Measurements from ENCODE around the gene MYO9A. TPM values are rescaled to one million over a fixed set of nuclear protein-coding genes. Genes with fewer than 3 reads are reported as not detected.

Gene MYO9A
- total RNA-seq: 10 to 100 TPM; 50.8 to 68.3 (median 59.5) TPM

- TF ChIP-seq POLR2A (IDR thresholded peaks at IDR 0.05) (no peak), CTCF (IDR thresholded peaks at IDR 0.05) (no peak)
- H3K4me3 ChIP-seq (ENCODE audit: low read depth, poor library complexity, severe bottlenecking): peak within 1 kb of the TSS; percentile 76
- WGBS, 2 donors: 1% methylated on average over 40 to 47 of the region's 69 CpGs
- DNase-seq (ENCODE audit: low spot score in 2 of 2): peak; percentile 97 to 100
- intact Hi-C loops (cut with DNase I; ENCODE audit: low total_unique reads): no loop called here
These were observed at the start of gene MYO9A, which contains the start of gene SENP8 for GRCh38 chr15:72118017-72118978. TSS of gene MYO9A (minus strand) at chr15:72118150. CDS start at chr15:72046563, 71,587 bp downstream. TSS of gene SENP8 (plus strand) at chr15:72118403. CDS start at chr15:72139624, 21,221 bp downstream.

- WGBS, 2 donors: 84 to 88% methylated on average over 6 of the region's 6 CpGs
- TF ChIP-seq CTCF (IDR thresholded peaks at IDR 0.05) (no peak), POLR2A (IDR thresholded peaks at IDR 0.05) (no peak)
- intact Hi-C loops (cut with DNase I; ENCODE audit: low total_unique reads): no loop called here
- H3K4me3 ChIP-seq (ENCODE audit: low read depth, poor library complexity, severe bottlenecking): no peak overlapping the region
- peak in 1 of 2 donors; percentile 68 for DNase-seq (ENCODE audit: low spot score in 2 of 2)
These were observed 49.5 kb upstream of the MYO9A start for GRCh38 chr15:72167445-72167844.

GRCh38 chr15:72166716-72167417 is 48.9 kb upstream of the MYO9A start:
- H3K4me3 ChIP-seq (ENCODE audit: low read depth, poor library complexity, severe bottlenecking): no peak overlapping the region
- DNase-seq (ENCODE audit: low spot score in 2 of 2): peak in 1 of 2 donors; percentile 62
- TF ChIP-seq CTCF (IDR thresholded peaks at IDR 0.05) (no peak), POLR2A (IDR thresholded peaks at IDR 0.05) (no peak)
- intact Hi-C loops (cut with DNase I; ENCODE audit: low total_unique reads): no loop called here
- 90 to 94% methylated on average over 5 of the region's 5 CpGs for WGBS, 2 donors

- TF ChIP-seq POLR2A (IDR thresholded peaks at IDR 0.05) (no peak), CTCF (IDR thresholded peaks at IDR 0.05) (no peak)
- no peak overlapping the region for H3K4me3 ChIP-seq (ENCODE audit: low read depth, poor library complexity, severe bottlenecking)
- 73 to 74% methylated on average over 4 of the region's 4 CpGs for WGBS, 2 donors
- intact Hi-C loops (cut with DNase I; ENCODE audit: low total_unique reads): no loop called here
- peak in 1 of 2 donors; percentile 18 for DNase-seq (ENCODE audit: low spot score in 2 of 2)
These were observed 45.8 kb upstream of the MYO9A start for GRCh38 chr15:72163719-72164118.

- peak in 1 of 2 donors; percentile 77 for DNase-seq (ENCODE audit: low spot score in 2 of 2)
- intact Hi-C loops (cut with DNase I; ENCODE audit: low total_unique reads): no loop called here
- H3K4me3 ChIP-seq (ENCODE audit: low read depth, poor library complexity, severe bottlenecking): no peak overlapping the region
- WGBS, 2 donors: 94 to 95% methylated on average over 5 of the region's 5 CpGs
- TF ChIP-seq CTCF (IDR thresholded peaks at IDR 0.05) (no peak), POLR2A (IDR thresholded peaks at IDR 0.05) (no peak)
These were observed 44.6 kb upstream of the MYO9A start for GRCh38 chr15:72162569-72162968.
